HG03521 (cell line): ENCODE measurements around the gene ALDH6A1.
"Not testable (repeated sequence)": the region's sequence is repeated elsewhere in the genome, so short reads cannot be mapped to it uniquely, and the experiment has no call there.

Experiments used
- ATAC-seq: cut with Tn5 transposase; IDR thresholded peaks from one replicate; pipeline ENCODE4 v1.9.1; 2021; ENCODE audit warnings: mild to moderate bottlenecking, moderate library complexity; ENCODE audit not compliant: unreplicated experiment

Gene ALDH6A1

DNA sequence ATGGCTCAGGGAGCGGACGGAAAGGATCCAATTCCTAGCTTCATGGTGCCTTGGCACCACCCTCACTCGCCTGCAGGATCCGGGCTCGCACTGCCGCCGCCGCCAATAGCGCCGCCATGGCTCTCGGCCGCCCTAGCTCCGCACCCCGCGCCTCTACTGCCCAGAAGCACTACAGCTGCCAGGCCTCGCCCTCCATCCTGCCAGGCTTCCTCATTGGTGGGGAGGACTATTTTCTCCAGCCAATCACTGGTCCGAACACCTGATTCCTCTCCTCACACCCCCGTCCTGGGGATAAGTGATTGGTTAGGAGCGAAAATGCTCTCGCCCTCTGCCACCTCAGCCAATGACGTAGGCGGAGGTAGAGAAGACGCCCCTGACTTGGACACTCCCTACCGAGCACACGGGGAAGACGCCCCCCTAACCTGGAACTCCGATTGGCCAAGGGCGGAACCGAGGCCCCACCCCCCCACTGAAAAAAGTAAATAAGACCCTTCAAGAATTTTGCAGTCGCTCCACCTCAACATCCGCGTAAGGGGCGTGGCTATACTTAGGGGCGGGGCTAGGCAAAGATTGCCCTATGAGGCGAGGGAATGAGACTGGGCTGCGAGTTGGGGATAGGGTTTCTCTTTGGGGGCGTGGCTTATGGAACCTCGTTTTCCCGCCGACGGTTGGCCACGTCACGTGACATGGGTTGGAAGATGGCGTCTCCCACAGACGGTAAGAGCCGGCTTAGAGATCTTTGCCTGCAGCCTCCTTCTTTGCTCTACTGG, at the start of gene ALDH6A1, which contains the start of gene LIN52:
TSS of gene ALDH6A1 (minus strand) at position 177 of the 770 bp plus-strand sequence. CDS start at position 118, 59 bp downstream.
TSS of gene LIN52 (plus strand) at position 680 of the 770 bp plus-strand sequence. CDS start at position 699, 19 bp downstream.
- ATAC-seq: peak; percentile 91

DNA sequence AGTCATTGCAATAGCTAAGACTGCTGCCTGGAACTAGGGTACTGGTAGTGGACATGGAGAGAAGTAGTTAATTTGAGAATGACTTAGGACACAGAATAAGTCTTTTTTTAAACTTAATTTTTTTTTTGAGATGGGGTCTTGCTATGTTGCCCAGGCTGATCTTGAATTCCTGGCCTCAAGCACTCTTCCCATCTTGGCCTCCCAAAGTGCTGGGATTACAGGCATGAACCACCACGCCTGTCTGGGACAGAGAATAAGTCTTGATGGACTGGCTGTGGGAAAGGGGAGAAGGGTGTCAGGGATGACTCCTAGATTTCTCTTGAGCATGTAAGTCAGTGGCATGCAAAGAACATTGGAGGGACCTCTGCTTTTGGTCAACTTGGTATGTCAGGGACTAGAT, 43.4 kb upstream of the ALDH6A1 start:
- no peak for ATAC-seq

DNA sequence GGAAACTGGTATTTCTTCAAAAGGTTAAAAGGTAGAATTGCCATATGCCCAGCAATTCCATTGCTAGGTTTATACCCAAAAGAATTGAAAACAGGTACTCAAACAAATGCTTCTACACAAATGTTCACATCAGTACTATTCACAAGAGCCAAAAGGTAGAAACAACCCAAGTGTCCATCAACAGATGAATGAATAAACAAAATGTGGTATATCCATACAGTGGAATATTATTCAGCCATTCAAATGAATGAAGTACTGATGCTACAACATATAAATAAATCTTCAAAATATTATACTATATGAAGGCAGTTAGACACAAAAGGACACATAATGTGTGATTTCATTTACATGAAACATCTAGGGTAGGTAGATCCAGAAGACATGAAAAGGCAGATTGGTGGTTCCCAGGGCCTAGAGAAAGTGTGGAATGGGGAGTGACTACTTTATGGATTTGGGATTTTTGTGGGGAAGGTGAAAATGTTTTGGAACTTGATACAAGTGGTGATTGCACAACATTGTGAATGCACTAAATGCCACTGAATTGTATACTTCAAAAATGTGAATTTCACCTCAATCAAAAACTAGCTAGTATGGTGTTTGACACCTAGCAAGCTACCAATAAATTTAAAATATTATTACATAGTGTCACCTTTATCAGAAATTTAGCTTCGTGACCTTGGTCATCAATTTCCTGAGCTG, 42.2 kb upstream of the ALDH6A1 start:
- no peak for ATAC-seq

DNA sequence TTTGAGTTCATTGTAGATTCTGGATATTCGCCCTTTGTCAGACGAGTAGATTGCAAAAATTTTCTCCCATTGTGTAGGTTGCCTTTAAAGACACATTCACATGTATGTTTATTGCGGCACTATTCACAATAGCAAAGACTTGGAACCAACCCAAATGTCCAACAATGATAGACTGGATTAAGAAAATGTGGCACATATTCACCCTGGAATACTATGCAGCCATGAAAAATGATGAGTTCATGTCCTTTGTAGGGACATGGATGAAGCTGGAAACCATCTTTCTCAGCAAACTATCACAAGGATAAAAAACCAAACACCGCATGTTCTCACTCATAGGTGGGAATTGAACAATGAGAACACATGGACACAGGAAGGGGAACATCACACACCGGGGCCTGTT, 41.2 kb upstream of the ALDH6A1 start:
- ATAC-seq: not testable (repeated sequence)

DNA sequence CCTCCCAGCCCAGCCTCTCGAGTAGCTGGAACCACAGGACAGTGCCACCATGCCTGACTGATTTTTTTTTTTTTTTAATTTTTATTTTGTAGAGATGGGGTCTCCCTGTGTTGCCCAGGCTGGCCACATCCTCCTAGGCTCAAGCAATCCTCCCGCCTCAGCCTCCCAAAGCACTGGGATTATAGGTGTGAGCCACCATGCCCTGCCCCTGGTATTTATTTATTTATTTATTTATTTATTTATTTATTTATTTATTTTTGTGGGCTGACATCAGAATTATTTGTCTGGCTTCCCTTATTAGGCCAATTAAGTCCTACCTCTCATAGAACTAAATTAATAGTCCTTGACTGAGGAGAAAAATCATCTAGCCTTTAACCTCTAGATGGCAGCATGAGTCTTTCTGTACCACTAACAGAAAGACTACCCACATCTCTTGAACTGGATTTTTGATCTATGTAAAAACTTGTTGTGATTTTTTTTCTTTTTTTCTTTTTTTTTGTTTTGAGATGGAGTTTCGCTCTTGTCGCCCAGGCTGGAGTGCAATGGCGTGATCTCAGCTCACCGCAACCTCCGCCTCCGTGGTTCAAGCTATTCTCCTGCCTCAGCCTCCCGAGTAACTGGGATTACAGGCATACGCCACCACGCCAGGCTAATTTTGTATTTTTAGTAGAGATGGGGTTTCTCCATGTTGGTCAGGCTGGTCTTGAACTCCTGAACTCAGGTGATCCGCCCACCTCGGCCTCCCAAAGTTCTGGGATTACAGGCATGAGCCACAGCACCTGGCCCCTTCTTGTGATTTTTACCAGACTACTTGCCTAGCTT, 27.4 kb upstream of the ALDH6A1 start:
- not testable (repeated sequence) for ATAC-seq

DNA sequence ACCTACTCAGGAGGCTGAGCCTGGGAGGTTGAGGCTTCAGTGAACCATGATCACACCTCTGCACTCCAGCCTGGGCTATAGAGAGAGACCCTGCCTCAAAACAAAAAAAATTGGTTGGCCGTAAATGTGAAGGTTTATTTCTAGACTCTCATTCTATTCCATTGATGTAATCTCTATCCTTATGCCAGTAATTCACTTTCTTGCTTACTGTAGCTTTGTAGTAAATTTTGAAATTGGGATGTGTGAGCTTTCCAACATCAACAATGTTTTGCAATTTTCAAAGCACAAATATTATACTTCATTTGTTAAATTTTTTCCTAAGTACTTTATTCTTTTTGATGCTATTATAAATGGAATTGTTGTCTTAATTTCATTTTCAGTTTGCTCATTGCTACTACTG, 25.1 kb upstream of the ALDH6A1 start:
- no peak for ATAC-seq

DNA sequence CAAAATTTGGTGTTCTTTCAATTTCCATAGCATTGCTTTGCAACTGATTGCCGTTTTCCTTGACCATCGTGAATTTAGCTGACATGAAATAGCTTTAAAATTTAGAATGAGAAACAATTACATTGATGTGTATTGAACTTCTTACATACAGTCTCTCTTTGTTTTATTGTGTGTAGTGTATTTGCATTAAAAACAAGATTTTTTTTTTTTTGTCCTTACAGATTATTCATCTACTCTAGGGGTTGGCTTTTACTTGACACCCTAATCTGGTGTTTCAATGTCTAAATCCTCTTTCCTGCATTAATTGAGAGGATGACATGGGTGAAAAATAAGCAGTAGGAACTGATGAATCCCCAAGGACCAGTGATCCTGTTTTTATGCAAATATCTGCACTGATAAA, 21.1 kb upstream of the ALDH6A1 start:
- no peak for ATAC-seq

DNA sequence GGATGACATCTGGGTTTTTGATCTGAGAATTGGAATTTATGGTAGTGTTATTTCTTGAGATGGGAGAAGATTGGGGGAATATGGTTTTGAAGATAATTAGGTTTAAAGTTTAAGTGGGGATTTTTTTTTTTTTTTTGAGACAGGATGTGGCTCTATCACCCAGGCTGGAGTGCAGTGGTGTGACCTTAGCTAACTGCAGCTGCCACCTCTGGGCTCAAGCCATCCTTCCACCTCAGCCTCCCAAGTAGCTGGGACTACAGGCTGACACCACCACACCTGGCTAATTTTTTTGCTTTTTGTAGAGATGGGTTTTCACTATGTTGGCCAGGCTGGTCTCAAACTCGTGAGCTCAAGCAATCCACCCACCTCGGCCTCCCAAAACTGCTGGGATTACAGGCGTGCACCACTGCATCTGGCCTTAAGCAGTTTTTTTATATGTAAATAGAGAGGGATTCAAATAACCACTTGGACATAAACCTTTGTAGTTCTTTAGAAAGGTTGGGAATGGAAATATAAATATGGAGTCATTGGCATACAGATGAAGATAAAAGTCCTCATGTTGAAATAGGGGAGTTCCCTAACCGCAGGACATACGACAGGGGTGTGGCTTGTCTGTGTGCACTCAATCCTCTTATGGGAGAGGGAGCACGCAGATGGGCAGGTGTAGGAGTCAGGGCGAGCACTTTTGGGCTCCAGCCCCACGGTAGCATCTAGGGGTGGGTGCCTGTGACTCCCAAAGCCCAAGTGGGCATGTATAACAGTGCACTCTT, 5.2 kb upstream of the ALDH6A1 start:
- no peak for ATAC-seq

DNA sequence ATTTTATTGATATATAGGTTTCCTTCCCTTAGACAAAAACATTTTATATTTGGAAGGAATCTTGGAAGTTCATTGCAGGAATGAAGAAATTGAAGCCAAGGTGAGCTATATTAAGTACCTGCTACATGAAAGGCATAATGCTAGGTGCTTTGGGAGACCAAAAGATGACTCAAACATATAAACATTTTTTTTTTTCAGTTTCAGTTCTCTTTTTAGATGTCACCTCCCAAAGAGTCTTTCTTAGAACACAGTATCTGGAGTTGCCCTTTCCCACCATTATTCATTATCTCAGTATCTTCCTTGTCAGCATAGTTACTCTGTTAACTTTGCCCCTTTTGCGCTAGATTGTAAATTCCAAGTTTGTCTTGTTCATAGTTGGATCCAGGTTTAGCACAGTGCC, 1.6 kb upstream of the ALDH6A1 start:
- no peak for ATAC-seq

DNA sequence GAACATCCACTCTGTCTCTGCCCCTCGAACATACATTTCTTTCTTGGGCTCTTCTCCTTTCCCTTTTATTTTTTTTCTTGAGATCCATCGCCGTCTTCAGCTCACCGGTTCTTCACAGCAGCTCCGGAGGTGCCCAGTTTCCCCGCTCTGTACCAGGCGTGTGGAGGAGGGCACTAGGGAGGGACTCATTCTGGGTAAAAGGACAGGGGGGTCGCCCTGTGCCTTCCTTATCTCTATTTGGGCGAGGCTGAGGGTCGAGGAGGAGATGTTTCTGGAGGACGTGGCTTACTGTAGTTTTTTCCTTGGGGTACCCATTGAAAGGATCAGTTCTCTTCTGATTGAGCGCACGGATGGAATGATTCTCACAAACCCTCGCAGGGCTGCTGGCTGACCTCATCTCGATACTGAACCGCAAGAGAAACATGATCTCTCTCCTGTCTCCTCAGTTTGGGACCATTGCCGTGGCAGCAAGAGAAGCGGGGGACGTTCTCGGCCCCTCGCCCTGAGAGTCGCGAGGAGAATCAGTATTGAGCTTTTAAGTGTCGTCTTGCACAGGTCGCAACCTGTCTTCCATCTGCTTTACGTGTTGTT, 889 bp upstream of the ALDH6A1 start:
- ATAC-seq: no peak

DNA sequence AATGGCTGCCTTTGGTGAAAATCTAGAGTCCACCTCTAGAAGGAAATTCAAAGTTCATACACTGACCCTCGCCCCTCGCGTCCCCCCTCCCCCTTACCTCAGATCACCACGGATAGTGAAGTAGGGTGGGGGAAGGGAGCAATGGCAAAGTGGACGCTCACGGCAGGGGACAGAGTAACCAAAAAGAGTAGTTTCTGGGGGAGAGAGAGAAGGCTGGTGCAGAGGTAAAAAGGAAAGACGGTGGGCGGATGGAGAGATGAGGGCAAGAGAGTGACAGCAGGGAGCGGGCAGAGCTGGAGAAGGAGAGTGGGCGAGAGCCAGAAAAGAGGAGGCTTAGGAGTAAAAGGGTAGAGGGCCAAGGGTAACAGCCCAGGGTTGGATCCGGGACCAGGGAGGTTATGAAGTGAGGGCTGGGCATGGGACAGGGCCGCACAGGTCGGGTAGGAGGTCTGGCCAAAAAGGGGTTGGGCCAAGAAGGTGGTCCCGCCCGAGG, 423 bp downstream of the ALDH6A1 start:
- ATAC-seq: no peak

DNA sequence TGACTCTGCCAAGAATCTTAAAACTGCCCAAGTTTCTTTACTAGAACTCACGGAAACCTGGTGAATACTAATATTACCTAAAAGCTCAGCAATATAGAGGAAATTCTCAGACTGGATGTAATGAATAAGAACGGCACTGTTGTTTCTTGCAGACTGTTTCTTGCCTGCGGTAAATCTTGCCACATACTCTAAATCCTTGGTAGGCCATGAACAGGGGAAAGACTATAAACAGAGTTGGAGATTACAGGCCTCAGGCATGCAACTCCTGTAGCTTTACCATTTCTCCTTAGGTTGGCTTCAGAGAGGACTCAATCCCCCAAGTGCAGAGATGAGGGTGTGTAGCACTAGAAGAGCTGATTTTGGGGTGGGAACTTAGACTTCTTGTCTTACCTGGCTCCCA, 1.1 kb downstream of the ALDH6A1 start:
- ATAC-seq: no peak

DNA sequence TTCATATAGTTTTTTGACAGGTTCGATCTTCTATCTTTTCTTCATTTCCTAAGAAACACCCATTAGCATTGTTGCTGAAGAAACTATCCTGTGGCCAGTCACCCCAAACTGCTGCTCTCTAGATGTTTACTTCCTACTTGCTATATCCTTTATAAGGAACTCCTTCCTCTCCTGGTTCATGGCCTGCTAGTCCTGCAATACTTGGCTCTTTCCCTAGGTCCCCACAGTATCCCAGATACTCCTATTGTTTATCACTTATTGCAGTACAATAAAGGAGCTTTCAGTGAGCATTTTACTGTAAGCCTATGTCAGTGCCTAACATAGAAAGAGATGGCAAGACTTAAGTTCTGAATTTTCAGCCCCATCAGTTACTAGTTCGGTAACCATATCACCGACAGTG, 2.8 kb downstream of the ALDH6A1 start:
- no peak for ATAC-seq

DNA sequence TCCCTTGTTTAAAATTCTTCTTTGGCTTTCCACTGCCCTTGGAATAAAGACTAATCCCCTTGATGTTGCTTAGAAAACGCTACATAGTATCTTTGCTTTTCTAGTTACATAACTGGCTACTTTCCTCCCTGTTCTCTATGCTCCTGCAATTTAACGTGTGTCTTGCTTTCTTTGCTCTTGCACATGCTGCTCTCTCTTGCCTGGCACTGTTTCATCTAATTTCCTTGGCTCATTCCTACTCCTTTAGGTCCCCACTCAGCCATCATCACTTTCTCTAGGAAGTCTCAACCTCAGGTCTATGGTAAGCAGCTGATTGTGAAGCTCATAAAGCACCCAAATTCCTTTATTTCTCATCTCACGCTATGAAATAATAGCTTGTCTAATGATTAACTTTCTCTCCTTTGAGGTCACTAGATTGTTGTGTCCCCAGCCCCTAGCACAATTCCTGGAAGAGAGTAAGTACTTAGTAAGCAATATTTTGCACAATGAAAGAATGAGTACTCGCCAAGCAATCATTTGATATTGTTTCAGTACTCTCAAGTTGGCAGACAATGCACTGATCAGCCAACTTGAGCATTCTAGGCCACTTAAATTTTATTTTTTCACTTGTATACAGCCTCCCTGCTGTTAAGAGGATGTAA, 3.3 kb downstream of the ALDH6A1 start:
- no peak for ATAC-seq

DNA sequence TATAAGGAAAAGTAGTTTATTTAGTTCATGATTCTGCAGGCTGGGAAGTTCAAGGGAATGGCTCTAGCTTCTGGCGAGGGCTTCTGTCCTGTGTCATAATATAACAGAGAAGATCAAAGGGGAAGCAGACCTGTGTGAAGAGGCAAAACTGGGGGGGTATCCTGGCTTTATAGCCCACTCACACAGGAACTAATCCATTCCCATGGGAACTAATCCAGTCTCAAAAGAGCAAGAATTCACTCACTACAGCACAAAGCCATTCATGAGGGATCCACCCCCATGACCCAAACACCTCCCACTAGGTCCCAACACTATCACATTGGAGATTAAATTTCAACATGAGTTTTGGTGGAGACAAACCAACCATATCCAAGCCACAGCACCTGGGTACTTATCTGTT, 6.9 kb downstream of the ALDH6A1 start:
- ATAC-seq: no peak

DNA sequence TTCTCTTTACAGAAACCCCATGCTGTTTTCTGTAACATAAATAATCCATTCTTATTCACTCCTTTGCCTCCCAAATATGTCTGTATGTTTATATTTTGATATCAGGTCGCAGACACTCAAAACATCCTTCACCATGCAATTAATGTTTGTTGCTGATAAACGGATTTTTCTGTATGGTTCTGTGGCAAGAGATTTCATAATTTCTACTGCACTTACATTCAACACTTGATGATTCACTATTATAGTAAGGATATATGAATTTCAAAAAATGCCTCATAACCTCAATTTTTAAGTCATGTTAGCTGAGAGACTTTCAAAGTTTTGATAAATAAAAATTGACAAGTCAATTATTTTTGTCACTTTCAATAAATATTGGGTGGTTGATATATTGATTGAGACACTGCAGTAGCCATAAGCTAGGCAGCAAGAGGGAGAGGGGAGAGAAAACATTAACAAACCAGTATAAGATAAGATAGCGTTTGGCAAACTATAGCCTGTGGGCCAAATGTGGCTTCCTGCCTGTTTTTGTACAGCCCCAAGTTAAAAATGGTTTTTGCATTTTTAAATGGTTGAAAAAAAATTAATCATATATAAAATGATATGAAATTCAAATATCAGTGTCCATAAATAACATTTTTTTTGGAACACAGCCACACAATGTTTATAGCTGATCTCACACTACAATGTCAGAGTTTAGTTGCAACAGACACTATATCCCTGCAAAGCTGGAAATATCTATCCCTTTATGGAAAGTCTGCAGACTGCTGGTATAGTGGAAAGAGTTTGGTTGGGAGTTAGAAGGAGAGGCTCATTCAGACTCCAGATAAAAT, 18.3 kb downstream of the ALDH6A1 start:
- no peak for ATAC-seq

DNA sequence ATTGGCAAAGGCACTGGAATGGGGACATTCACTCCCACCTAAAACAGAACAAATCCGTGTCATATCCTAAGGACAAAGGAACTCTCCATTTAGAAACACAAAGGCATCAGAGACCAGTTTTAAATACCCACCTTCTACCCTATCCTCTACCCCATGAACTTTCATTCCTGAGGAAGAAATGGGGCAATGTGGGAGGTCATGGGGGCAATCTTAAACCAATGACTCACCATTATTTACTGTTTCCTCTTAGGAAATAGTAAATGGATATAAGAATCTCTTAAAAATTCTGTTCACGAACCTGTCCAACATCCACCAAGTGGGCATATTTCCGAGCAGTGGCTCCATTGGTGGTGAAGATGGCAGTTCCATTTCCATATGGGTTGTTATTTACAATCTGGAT, 19.4 kb downstream of the ALDH6A1 start:
- no peak for ATAC-seq

DNA sequence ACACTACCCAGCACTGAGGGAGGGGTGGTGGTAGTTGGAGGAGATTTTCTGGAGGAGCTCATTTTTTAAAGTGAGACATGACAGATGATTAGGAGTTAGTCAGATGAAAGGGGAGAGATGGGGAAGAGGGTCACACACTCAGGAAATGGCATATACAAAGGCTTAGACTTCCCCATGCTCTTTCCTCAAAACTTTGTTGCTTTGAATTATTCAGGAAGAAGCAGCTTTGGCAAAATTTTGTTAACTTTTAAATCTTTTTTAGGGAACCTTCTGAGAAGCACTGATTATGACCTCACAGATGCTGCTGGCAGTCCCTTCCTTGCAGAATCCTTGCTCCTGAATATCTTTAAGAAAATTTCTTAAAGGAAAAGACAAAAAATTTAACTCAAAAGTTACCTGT, 19.8 kb downstream of the ALDH6A1 start:
- no peak for ATAC-seq

DNA sequence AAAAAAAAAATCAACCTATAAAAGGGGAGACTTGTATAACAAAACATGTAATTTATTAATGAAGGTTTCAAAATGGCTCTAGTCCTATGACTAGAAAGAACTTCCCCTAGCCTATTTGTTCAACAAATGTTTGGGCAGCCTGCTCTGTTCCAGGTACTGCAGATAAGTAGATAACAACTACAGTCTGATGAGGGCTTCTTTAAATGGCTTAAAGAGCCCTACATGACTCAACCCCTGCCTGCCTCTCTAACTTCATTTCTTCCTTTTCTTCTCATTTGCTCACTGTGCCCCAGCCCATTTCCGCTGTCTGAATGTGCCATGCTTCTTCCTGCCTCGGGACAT, 21.5 kb downstream of the ALDH6A1 start:
- no peak for ATAC-seq
